ENCODE data around the gene PRDM16. TPM values are rescaled to one million over a fixed set of nuclear protein-coding genes. Genes with fewer than 3 reads are reported as not detected.

PRDM16 gene
- total and polyA plus RNA-seq, 2 of the 8 experiments (the other 6 are each of a cell fraction or from before 2014, with no cell fraction given) = 0.39 to 0.43 TPM

DNA sequence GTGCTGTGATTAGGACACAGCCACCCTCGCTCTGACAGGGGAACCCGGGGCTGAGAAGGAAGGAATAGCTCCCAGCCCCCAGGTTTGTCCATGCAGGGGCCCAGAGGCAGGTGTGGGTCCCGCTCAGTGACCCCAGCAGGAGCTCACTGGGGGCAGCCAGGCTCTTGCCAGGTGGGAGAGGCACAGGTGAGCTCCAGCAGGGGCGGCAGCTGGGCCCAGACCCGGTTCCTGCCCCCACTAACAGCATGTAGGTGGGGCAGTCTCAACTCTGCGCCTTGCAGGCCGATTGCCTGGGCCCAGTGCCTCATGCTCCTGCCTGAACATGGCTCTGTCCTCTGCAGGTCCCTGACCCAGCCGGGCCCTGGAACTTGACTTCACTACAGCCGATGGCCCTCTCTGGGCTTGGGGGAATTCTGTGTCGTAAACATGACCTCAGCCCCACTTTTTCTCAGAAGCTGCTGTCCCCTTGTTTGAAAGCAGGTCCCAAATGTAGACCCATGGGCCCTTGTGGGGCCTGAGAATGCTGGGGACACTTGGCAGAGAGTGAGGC is 127.0 kb downstream of the PRDM16 start:
- Histone ChIP-seq H4K91ac (replicated peaks; ENCODE audit: insufficient read length, low read length) (no peak overlapping the region), H3K18ac (ENCODE audit: extremely low read depth, low read length) (no peak overlapping the region), H2BK20ac (ENCODE audit: low read length) (no peak overlapping the region), H3K36me3 (ENCODE audit: control insufficient read depth in 2 of 4, insufficient read depth in 4 of 4, low read length in 3 of 4) (no peaks in the 10 kb centered on the region), H3K27me3 (replicated peaks in 1 of 4; ENCODE audit: control insufficient read depth in 3 of 4, extremely low read depth in 1 of 4, insufficient read depth in 3 of 4, low read length in 3 of 4) (no peaks in the 10 kb centered on the region), H3K23ac (ENCODE audit: insufficient read length) (no peak overlapping the region), H3K9me3 (ENCODE audit: insufficient read depth in 2 of 2, low read depth in 1 of 2, low read length in 1 of 2) (peaks cover 13 to 25% of the 10 kb centered on the region in 2 experiments), H3K4me3 (ENCODE audit: extremely low read depth in 1 of 4, insufficient read depth in 2 of 4, low read depth in 3 of 4, low read length in 4 of 4) (no peak overlapping the region), H3K4me2 (ENCODE audit: insufficient read depth in 1 of 2, low read depth in 2 of 2, low read length in 2 of 2) (no peak overlapping the region), H2BK120ac (replicated peaks; ENCODE audit: low read depth, low read length) (no peak overlapping the region), H3K4ac (replicated peaks; ENCODE audit: insufficient read length, low read depth, low read length) (no peak overlapping the region), H2AK5ac (ENCODE audit: low read depth, low read length) (no peak overlapping the region), H2AFZ (ENCODE audit: low read length) (no peak overlapping the region), H4K8ac (ENCODE audit: extremely low read depth, insufficient read depth, low read length) (no peak overlapping the region; the same call in 1 of the 2 replicates), H3K23me2 (ENCODE audit: low read depth, low read length) (no peaks in the 10 kb centered on the region), H3K14ac (ENCODE audit: insufficient read length) (no peak overlapping the region), H2BK12ac (ENCODE audit: low read depth, low read length) (no peak overlapping the region), H4K20me1 (replicated peaks in 1 of 2; ENCODE audit: control insufficient read depth in 1 of 2, insufficient read depth in 2 of 2, low read length in 2 of 2) (no peaks in the 10 kb centered on the region), H2BK15ac (ENCODE audit: low read length) (no peak overlapping the region), H3K56ac (replicated peaks; ENCODE audit: insufficient read length, low read depth, low read length) (no peak overlapping the region), H3K79me2 (ENCODE audit: control insufficient read depth in 1 of 2, insufficient read depth in 2 of 2, low read length in 2 of 2) (no peaks in the 10 kb centered on the region), H2BK5ac (ENCODE audit: low read depth, low read length) (no peak overlapping the region), H3K79me1 (ENCODE audit: low read depth, low read length) (no peaks in the 10 kb centered on the region), H3K4me1 (replicated peaks in 1 of 4; ENCODE audit: control insufficient read depth in 3 of 4, insufficient read depth in 4 of 4, low read length in 3 of 4) (no peaks in the 10 kb centered on the region), H3K27ac (ENCODE audit: low read depth, low read length) (no peak overlapping the region; the same call in 1 of the 2 replicates), H4K5ac (ENCODE audit: insufficient read length, low read depth, low read length) (no peak overlapping the region), H3K9ac (replicated peaks in 1 of 4; ENCODE audit: extremely low read depth in 1 of 4, low read depth in 3 of 4, low read length in 3 of 4) (no peak overlapping the region)
- CTCF ChIA-PET (ENCODE audit: partially characterized antibody) = interaction anchor here (1.0 to 1.6 kb wide), 4 partner anchors 23 to 171 kb away, joined by 3 read pairs; no protein-coding TSS in a partner anchor
- POLR2A ChIA-PET (ENCODE audit: partially characterized antibody) = no interaction called here
- FAIRE-seq = no peak
- no peak for DNase-seq (ENCODE audit: low read depth in 1 of 2, low spot score in 2 of 2)
- WGBS, 2 experiments (ENCODE audit: extremely low coverage in 1 of 2, insufficient coverage in 1 of 2, insufficient read length in 1 of 2, insufficient replicate concordance in 2 of 2, low coverage in 1 of 2, low lambda C conversion rate in 2 of 2, missing lambda C conversion rate in 1 of 2) = 93% methylated on average over 8 of the region's 10 CpGs; no CpG with 5 or more reads in 1 of the 2 experiments
- TF ChIP-seq RAD21 (IDR thresholded peaks at IDR 0.05 in 1 of 2, conservative IDR thresholded peaks at IDR 0.05 in 1 of 2; ENCODE audit: low read depth in 2 of 2, low read length in 2 of 2) (no peak), YY1 (IDR thresholded peaks at IDR 0.05; ENCODE audit: low read depth, low read length) (no peak), EZH2 (IDR thresholded peaks at IDR 0.05; ENCODE audit: low read depth, low read length, severe bottlenecking) (no peak), RBBP5 (IDR thresholded peaks at IDR 0.05; ENCODE audit: borderline replicate concordance, low read depth, low read length) (no peak), POU5F1 (IDR thresholded peaks at IDR 0.05; ENCODE audit: low read depth, low read length) (no peak), TAF1 (IDR thresholded peaks at IDR 0.05; ENCODE audit: low read depth, low read length) (no peak), POLR2AphosphoS5 (IDR thresholded peaks at IDR 0.05; ENCODE audit: low read depth, low read length) (no peak)
- TF ChIP-seq, protein P1, sequence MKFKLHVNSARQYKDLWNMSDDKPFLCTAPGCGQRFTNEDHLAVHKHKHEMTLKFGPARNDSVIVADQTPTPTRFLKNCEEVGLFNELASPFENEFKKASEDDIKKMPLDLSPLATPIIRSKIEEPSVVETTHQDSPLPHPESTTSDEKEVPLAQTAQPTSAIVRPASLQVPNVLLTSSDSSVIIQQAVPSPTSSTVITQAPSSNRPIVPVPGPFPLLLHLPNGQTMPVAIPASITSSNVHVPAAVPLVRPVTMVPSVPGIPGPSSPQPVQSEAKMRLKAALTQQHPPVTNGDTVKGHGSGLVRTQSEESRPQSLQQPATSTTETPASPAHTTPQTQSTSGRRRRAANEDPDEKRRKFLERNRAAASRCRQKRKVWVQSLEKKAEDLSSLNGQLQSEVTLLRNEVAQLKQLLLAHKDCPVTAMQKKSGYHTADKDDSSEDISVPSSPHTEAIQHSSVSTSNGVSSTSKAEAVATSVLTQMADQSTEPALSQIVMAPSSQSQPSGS (IDR thresholded peaks at IDR 0.05; ENCODE audit: low read length) = no peak
- TF ChIP-seq, protein P2, sequence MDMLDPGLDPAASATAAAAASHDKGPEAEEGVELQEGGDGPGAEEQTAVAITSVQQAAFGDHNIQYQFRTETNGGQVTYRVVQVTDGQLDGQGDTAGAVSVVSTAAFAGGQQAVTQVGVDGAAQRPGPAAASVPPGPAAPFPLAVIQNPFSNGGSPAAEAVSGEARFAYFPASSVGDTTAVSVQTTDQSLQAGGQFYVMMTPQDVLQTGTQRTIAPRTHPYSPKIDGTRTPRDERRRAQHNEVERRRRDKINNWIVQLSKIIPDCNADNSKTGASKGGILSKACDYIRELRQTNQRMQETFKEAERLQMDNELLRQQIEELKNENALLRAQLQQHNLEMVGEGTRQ (IDR thresholded peaks at IDR 0.05; ENCODE audit: low read length) = no peak
- TF ChIP-seq, protein P3, sequence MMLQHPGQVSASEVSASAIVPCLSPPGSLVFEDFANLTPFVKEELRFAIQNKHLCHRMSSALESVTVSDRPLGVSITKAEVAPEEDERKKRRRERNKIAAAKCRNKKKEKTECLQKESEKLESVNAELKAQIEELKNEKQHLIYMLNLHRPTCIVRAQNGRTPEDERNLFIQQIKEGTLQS (IDR thresholded peaks at IDR 0.05; ENCODE audit: insufficient read depth, low read depth, low read length) = no peak

Measured in H1 (cell line).